Stimulated activated CD4-positive, alpha-beta T cell treated with anti-CD3 and anti-CD28 coated beads, TNF-alpha, amount 100 ng/mL, for 48 hours (primary cell): Measurements from ENCODE around the gene PAPSS2.

Experiments used
- DNase-seq, 3 donors: peaks; one replicate each; pipeline ENCODE4 v3.0.0-alpha.2; 2020; ENCODE audit warnings: low read depth in 3 of 3

The PAPSS2 gene

DNA sequence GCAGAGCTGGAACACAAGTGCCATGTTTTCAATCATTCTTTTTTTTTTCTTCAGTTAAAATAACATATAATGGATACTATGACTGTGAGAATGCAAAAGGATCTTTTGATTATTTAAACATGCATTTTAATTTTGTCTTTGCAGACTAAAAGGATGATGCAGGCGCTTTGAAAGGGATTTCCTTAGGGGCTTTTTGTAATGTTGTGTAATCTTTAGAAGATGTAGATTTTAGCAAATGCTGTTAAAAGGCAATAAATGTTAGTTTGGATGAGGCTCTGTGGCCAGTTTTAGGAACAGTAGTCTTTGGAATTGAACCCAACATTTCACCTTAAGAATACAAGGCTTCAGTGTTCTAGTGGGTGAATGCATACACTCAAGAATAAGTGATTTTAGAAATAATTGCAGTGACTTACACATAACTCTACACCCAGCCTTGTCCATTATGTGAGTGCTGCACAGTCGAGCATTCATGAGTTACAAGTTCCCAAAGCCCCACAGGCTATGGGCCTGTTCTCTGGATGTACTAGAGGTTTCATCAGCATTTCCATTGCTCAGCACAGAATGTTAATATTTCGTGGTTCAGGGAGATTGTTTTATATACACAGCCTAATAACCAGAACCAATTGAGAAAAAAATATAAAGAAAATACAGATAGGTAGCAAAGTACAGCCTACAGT lies 11.6 kb downstream of the PAPSS2 start:
- DNase-seq, result no peak

DNA sequence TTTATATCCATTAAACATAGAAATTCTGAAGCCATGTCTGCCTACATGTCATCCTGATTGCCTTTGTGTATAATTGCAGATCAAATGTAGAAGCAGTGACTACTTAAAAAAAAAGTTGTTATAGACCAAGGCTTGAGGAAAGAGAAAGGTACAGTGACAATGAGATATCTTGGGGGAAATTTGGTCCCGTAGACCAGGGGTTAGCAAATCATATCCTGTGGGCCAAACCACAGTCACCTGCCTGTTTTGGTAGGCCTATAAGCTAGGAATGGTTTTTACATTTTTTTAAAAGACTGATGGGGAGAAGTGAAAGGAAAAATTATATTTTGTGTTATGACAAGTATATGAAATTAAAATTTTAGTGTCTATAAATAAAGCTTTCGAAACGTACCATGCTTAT lies 12.9 kb downstream of the PAPSS2 start:
- DNase-seq, result no peak

DNA sequence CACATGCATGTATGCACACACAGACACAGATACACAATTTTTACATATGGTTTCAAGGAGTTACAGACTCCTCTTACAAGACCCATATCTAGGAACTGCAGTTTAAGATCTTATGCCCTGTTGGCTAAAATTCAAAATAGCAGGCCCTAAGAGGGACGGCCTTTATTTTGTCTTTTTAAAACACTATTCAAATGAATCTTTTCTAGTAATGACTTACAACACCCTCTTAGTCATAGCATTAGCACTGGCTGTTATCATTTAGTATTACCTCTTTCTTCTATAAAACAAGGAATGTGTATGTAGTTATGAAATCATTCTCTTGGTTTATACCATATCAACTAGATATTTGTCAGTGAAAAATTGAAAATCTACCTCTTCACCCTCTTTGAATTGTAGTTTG lies 15.3 kb downstream of the PAPSS2 start:
- DNase-seq, result no peak

DNA sequence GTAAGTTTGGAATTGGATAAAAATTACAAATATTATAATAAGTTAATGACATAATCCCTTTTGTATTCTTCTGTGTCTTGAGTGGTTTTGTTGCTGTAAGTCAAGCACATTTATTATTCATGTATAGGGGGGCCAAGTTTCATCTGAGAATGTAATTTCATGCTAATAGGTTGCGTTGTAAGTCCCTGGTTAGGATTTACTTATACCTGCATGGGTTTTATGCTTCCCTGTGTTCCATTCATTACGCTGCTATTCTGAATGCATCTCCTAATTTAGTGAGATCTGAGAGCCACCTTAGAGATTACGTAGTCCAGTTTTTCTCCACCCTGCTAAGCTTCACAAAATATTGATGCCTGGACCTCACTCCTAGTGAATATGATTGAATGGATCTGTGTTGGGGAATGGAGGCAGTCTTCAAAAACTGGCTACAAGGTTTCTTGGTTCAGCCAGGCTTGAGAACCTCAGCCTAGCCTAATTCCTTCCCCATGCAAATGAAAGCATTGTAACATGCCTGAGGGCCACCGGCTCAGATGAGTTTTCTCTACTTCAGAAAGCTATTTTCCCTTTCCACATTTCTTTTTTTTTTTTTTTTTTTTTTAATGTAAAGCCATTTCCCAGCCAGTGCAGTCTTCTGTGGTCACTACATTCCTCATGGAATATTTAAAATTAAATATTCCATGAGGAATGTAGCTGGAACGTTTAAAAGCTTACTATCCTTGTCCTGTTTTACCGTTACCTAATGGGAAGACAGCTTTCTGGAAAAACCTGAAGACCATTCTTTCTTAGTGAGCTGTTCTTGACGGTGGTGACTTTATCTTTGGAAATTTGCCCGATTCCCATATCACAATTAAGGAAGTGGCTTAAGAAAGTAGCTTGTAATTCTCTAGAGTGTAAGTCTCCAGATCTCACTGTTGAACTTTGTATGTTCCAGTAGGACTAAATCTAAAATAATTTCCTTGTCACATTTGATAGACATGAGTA lies 16.0 kb downstream of the PAPSS2 start:
- DNase-seq, result no peak

DNA sequence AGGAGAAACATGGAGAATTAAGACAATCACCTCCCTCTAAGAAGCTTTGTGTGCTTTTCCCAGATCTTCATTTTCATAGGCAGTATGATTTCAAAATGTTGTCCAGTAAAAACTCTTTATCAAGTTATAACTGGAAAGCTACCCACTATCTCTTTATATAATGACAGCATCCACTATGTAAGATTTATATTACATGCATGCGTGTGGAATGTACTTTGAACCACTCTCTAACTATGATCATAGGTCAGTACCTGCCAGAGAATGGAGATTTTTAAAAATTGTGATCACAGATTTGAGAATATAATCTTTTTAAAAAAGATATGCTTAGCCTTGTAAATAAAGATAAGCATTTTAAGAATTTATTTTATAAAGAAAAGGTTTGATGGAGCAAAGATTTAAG lies 17.9 kb downstream of the PAPSS2 start:
- DNase-seq, result no peak

DNA sequence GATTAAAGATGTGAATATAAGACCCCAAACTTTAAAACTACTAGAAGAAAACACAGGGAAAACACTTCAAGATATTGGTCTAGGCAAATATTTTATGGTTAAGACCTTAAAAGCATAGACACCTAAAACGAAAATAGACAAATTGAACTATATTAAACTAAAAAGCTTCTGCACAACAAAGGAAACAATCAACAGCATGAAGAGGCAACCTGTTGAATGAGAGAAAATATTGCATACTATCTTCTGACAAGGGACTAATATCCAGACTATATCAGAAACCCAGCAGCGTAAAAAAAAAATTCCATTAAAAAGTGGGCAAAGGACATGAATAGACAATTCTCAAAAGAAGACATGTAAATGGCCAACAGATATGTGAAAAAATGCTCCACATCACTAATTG lies 18.6 kb downstream of the PAPSS2 start:
- DNase-seq, result no peak

DNA sequence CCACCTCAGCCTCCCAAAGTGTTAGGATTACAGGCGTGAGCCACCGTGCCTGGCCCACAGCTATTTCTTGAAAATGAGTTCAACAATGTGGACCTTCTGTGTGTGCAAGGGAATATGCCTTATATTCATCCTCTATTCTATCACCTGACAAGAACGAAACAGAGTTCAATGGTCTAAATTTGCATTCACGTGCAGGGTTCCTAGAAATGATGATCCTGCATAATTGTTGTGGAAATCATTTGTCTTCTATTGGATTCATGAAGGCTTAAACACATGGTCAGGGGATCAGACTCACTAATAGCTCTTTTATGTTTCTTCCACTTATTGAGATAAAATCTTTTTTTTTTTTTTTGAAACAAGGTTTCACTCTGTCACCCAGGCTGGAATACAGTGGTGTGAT lies 23.7 kb downstream of the PAPSS2 start:
- DNase-seq, result no peak

DNA sequence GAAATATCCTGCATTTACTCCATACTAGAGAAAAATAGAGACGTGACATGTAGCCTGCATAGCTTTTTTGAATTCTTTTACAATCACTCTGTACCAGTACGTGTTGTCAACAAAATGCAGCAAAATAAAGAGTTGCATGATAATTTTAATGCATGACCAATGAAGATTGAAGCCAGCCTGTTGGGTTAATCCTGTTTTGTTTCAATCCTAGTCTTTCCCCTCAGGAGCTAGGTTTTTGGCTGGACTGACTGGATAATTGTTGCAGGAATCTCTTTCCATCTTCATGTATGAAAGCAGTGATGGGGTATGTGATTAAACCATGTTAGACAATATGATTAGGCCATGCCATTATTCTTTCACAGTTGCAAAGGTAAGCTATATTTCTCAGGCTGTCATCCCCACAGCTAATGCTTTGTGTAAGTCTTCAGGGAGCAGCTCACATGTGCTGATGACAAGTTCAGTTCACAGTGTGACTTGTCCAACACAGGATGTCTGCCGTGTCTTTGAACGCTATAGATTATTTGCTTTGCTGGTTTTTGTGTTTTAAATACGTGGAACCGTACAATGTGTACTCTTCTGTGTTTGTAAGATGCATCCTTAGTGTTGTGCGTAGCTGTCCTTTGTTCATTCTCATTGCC lies 24.4 kb downstream of the PAPSS2 start:
- no peak for DNase-seq

DNA sequence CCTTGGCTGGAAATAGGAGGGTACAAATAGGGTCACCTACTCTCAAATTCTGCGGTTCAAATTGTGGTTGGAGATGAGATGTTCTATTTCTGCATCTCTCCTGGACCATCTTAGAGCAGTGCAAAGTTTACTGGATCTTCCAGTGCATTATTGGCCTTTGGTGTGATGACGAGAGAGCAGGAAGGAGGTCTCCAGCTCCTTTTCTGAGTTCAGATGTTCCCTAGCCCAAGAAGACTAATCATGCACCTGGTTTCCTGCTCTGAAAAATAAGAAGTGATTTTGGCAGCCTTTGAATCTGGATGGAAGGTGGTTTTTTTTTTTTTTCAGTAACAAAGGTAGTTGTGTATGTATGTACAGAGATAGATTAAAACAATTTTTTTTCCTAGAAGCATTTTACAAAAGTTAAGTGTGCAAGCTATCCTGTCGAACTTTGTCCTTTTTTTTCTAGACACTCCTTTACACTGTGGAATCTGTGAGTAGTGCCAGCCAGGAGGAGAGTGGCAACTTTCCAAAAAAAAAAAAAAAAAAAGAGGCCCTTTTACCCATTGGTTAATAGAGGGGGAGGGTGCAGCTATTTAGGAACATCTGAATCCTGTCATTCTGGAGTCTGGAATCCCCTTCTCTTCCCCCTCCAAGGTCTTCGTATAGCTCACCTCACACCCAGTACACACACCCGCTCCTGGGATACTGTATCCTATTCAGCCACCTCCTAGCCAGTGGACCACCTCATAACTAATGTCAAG lies 26.3 kb downstream of the PAPSS2 start:
- no peak for DNase-seq

DNA sequence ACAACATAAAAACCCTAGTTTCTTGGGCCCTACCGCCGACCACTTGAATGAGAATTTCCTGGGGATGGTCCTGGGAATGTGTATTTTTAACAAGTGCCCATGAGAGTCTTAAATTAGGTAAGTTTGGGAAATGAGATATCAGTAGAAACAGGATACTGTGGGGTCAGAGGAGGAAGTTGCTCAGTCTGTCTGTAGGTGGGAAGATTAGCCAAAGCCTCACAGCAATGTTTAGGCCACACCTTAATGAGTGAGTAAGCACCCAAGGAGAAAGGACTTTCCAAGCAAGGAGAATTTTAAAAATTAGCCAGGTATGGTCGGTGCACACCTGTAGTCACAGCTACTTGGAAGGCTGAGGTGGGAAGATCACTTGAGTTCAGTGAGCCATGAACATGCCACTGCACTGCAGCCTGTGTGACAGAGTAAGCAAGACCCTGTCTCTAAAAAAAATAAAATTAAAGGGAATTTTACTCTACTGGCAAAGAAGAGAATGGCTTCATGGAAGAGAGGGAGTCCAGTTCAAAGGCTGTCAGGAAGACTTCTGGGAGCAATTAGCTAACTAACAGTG lies 31.9 kb downstream of the PAPSS2 start:
- DNase-seq, result no peak

DNA sequence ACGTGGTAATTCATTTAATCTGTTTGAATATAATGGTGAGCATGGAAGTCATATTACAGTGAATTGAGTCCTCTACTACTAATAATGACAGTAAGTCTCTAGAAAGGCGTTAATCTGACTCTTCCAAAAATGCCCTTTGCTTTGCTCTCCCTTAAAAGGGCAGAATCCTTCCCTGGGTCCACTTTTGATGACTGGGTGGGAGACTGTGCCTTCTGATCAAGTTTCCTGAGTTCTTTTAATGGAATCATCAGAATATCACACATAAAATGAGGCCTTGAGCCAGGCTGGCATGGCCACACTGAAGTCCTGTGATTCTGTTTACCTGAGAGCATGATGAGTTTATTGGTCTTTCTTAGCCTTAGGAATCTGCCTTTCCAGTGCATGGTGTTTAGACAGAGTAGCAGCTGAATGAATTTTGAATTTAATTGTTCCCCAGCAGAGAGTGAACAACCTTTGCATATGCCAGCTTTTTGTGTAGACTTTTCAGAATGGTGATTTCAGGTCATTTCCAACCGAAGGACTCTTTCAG lies 33.3 kb downstream of the PAPSS2 start:
- DNase-seq, result no peak

DNA sequence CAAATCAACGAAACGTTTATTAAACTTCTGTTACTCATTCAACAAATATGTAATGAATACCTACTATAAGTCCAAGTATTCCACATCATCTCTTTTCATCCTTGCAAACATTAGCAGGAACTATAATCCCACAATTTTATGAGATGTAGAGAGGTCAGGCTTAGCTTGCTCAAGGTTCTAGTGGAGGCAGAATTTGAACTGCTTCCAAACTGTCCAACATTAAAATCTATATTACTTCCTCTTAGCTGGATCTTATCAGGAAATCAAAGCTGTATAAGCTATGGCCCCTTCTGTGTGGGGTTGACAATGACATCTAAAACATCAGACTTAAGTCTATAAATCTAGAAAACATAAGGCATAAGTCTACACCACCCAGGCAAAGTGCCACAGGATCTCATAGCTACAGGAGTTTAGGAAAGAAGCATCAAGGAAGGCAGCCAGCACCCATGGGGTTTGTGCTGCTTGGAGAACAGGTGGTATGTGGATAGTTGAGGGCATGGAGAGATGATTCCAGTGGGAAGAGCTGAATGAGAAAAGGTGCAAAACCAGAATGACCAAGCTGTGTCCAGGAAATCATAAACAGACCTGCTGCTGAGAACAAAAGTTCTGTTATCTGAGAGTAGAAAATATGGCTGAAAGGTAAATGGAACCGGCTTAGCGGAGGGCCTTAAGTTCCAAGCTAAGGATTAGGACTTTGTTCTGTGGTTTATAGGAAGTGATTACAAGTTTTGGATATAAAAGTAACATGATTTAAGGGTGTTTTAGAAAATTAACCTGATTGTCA lies 34.5 kb downstream of the PAPSS2 start:
- no peak for DNase-seq

DNA sequence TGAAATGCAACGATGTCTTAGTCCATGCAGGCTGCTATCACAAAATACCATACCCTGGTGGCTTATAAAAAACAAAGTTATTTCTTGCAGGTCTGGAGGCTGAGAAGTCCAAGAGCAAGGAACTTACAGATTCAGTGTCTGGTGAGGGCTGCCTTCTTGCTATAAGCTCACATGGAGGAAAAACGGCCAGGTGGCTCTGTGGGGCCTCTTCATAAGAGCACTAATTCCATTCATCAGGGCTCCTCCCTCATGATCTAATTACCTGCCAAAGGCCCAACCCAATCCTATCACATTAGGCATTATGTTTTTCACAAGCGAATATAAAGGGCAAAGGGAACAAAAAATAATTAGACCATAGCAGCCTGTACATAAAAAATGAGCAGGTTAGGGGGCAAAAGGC lies 35.4 kb downstream of the PAPSS2 start:
- no peak for DNase-seq

DNA sequence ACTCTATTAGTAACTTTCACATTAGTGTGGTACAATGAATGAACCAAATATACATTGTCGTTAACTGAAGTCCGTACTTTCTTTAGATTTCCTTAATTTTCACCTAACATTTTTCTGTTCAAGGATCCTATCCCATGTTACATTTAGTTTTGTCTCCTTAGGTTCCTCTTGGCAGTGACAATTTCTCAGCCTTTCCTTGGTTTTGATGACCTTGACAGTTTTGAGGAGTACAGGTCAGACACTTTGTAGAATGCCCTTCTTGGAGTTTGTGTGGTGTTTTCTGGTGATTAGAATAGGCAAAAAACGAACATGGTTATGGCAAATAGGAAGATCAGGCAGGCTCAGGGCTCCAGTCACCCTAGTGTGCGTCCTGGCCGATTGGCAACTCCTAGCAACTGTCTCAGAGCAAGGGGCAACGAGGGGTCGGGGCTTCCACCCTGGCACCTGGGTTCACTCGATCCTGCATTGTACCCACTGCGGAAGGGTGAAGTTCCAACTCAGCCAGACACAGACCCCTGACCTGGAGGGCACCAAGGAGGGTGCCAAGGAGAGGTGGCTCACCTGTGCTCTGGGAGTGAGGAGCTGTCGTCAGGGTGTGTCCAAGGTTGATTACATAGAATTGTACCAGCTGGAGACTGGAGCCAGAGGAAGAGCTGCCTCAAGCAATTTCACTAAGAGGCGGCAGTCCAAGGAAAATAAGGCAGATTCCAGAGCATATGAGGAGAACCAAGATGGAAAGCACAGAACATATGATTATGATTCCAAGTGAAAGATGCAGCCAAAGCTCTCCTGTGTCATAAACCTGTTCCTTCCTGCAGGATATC lies 37.5 kb downstream of the PAPSS2 start:
- no peak for DNase-seq

DNA sequence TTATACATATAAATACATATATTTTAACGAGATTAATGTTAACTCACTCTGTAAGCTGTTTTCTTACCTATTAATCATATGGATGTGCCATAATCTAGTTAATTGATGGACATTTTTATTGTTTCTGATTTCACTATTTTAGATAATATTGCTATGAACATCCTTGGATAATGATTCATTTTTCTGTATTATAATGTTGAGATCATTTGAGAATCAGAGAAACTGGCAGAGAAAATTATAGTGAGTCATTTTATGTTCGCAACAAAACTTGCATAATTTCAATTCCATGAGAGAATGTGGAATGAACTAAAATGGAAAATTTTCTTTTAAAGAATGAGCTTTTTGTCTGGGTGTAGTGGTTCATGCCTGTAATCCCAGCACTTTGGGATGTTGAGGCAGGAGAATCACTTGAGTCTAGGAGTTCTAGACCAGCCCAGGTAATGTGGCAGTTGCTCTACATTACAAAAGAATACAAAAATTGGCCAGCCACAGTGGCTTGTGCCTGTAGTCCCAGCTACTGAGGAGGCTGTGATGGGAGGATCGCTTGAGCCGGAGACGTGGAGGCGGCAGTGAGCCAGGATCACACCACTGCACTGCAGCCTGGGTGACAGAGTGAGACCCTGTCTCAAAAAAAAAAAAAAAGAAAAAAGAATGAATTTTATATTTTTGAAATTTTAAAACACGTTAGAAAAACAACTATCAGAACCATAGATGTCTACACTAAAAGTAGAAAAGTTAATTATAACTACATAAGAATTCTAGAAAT lies 40.5 kb downstream of the PAPSS2 start:
- no peak for DNase-seq

DNA sequence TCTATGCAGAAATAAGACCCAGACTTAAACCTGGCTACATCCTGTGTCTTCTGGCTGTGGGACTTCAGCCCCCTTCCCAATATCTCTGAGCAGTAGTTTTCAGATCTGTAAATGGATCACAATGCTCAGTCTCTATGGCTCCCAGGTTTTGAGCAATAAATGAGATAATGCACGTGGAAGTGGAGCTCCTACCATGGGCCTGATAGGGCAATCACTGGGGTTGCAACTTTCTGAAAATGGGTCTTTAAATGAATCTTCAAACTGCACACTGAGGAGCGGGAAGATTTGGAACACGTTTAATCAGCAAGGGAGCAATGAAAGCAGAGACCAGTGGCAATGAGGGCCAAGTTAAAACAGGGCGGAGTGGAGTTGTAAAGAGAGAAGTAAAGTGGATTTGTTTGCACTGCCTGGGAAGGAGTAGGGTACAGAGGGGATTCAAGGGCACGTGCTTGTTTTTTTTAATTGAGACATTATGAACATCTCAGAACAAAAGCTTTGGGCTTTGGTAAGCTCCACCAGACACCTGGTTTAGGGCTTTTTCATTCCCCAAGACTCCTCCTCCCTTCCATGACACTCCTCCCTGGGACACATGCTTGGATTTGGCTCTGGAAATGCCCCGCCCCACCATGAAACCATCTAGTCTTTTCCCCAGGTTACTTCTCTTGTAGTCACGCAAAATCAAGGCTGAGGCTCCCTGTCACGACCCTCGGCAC lies 42.7 kb downstream of the PAPSS2 start:
- no peak for DNase-seq

DNA sequence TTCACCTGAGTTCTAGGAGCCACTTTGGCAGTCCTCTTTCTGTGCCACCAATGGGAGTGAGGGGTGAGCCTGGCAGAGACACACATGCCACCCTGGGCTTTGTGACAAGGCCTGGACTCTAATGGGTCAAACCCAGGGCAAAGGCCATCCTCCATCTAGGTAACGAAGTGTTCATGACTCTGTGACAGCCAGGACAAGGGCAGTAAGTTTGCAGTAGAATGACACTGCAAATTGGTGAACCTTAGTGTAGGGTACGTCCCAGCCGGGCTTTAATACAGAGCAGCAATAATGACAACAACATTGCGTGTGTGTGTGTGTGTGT lies 43.3 kb downstream of the PAPSS2 start:
- no peak for DNase-seq

DNA sequence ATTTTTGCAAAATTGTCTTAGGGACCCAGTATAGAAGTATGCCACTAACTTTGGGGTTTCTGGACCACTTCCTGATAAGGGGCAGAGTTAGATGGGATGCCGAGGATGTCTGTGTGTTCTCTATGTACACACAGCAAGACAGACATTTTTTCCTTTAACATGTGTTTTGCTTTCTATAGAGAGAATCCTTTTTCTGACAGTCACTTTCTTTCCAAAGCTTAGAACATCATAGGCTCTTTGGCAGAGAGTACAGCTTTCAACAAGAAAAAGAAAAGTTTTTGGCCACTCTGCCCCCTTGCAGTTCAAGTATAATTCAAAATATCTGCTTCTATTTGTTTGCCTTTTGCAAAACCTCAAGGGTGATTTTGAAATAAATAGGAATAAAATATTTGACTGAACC lies 44.1 kb downstream of the PAPSS2 start:
- DNase-seq, result no peak
